HG03432 (cell line): ENCODE data around the gene SGMS1.
"Not testable (repeated sequence)": the region's sequence is repeated elsewhere in the genome, so short reads cannot be mapped to it uniquely, and the experiment has no call there.

Experiments
- ATAC-seq: cut with Tn5 transposase; IDR thresholded peaks from one replicate; pipeline ENCODE4 v1.9.1; 2021; ENCODE audit warnings: mild to moderate bottlenecking, moderate library complexity; ENCODE audit not compliant: unreplicated experiment

Gene SGMS1

GRCh38 chr10:50286996-50287803 lies 336.6 kb downstream of the SGMS1 start:
- no peak for ATAC-seq

GRCh38 chr10:50286517-50286916 lies 337.2 kb downstream of the SGMS1 start:
- ATAC-seq, result no peak

GRCh38 chr10:50281967-50282522 lies 341.7 kb downstream of the SGMS1 start:
- ATAC-seq, result no peak

DNA sequence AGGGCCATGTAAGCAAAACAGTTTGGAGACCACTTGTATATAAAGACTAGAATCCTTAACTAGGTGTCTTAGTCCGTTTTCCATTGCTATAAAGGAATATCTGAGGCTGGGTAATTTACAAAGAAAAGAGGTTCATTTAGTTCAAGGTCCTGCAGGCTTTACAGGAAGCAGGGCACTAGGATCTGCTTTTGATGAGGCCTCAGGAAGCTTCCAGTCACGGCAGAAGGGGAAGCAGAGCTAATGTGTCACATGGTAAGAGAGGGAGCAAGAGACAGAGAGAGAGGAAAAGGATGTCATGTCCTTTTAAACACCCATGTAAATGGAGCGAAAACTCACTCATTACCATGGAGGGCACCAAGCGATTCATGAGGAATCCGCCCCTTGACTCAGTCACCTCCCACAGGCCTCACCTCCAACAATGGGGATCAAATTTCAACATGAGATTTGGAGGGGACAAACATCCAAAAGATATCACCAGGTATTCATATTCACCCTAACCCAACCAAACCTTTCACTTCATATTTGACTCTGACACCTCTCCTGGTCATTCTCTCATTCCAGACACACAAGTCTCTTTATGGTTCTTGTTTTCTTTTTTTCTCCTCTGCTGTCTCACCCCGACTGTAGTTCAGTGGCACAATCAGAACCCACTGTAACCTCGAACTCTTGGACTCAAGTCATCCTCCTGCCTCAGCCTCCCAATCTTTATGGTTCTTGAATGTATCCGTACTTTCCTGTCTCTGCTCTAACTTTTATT lies 342.4 kb downstream of the SGMS1 start:
- ATAC-seq, result no peak

GRCh38 chr10:50280049-50280841 lies 343.5 kb downstream of the SGMS1 start:
- ATAC-seq, result no peak

DNA sequence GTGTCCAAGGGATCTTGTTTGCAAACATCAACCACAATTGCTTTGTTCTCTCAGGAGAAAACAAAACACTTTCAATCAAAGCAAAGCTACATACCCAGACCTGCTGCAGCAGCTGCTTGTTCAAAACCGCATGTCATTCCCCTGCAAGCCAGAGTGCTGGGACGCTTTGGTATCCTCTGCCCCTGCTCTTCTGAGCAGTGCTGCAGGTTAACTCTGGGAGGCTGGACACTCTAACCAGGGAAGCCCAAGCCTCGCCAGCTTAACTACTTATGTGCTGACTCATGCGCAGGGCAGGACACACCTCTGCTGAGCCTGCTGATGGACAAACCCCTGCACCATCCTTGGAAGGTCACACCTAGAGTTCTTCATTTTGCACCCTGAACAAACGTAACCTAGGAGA lies 344.3 kb downstream of the SGMS1 start:
- no peak for ATAC-seq

GRCh38 chr10:50275650-50276235 lies 348.0 kb downstream of the SGMS1 start:
- ATAC-seq, result peak; percentile 81

DNA sequence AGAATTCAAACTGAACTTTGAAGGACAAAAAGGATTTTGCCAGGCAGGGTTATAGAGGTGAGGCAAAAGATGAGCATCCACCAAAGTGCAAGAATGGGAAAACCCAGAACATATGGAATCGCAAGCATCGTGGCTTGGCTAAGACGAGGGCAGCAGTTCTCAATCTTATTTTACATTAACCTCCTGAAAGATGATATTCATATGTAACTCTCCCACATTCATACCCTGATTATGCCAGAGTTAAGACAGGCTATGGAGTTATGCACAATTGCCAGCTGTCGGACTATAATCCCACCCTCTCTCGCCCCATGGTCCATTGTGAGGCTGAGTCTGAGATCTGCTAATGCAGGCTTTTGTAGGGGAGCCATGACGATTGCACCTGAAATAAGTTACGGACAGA lies 351.2 kb downstream of the SGMS1 start:
- no peak for ATAC-seq

- ATAC-seq, result no peak
These were observed 352.0 kb downstream of the SGMS1 start for GRCh38 chr10:50271564-50272250.

GRCh38 chr10:50267877-50268276 lies 355.9 kb downstream of the SGMS1 start:
- ATAC-seq, result not testable (repeated sequence)

DNA sequence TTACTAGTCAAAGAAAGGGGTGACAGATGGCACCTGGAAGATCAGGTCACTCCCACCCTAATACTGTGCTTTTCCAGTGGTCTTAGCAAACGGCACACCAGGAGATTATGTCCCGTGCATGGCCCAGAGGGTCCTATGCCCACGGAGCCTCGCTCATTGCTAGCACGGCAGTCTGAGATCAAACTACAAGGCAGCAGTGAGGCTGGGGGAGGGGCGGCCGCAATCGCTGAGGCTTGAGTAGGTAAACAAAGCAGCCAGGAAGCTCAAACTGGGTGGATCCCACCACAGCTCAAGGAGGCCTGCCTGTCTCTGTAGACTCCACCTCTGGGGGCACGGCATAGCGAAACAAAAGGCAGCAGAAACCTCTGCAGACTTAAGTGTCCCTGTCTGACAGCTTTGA lies 361.1 kb downstream of the SGMS1 start:
- not testable (repeated sequence) for ATAC-seq

DNA sequence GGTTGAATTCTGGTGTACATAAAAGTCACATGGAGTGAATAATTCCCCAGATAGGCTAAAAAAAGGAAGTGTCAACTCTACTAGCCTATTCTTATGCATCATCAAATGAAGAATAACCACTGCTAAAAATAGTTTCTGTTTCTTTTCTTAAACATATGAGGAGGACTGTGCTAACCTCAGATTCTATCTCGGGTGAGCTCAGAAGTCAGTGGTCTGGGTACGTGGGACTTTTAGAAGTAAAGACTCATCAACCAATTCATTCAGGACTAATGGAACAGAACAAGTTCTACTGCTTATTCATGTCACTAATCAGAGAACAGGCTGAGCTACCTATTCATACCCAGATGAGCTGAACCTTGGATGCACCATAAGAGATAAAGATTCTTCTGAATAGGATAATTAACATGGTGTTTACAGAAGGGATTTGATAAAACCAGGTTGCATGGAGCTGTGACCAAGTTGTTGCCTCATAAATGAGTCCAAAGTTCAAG lies 362.9 kb downstream of the SGMS1 start:
- ATAC-seq, result peak; percentile 99
